GM10248 (cell line): Measurements from ENCODE around the gene THAP4.
"Not testable (repeated sequence)": the region's sequence is repeated elsewhere in the genome, so short reads cannot be mapped to it uniquely, and the experiment has no call there.

Experiments used
- CTCF ChIA-PET: fragments of 300-600 bp; sonication (Branson Sonifier 250); formaldehyde crosslinking; extraction: SDS; loops from one replicate; lab custom pipeline; 2021; ENCODE audit warnings: antibody characterized with exemption; lab: Yijun Ruan, JAX
- POLR2A ChIA-PET: fragments of 350-650 bp; sonication (Branson Sonifier 250); formaldehyde crosslinking; extraction: SDS; loops from one replicate; lab custom pipeline; 2020; ENCODE audit warnings: antibody characterized with exemption; lab: Yijun Ruan, JAX
- DNase-seq: peaks from one replicate; pipeline ENCODE4 v3.0.0; 2012; ENCODE audit errors: extremely low spot score
- TF ChIP-seq, protein P1 (sequence below): IDR thresholded peaks from 2 replicates; pipeline ENCODE4 v1.5.1; 2012; ENCODE audit warnings: mild to moderate bottlenecking, low read depth; ENCODE audit errors: extremely low read depth, missing control alignments, control extremely low read depth

Gene THAP4

GRCh38 chr2:241570961-241571581 is 65.9 kb downstream of the THAP4 start:
- CTCF ChIA-PET: no interaction called here
- POLR2A ChIA-PET: no interaction called here
- TF ChIP-seq, protein P1, sequence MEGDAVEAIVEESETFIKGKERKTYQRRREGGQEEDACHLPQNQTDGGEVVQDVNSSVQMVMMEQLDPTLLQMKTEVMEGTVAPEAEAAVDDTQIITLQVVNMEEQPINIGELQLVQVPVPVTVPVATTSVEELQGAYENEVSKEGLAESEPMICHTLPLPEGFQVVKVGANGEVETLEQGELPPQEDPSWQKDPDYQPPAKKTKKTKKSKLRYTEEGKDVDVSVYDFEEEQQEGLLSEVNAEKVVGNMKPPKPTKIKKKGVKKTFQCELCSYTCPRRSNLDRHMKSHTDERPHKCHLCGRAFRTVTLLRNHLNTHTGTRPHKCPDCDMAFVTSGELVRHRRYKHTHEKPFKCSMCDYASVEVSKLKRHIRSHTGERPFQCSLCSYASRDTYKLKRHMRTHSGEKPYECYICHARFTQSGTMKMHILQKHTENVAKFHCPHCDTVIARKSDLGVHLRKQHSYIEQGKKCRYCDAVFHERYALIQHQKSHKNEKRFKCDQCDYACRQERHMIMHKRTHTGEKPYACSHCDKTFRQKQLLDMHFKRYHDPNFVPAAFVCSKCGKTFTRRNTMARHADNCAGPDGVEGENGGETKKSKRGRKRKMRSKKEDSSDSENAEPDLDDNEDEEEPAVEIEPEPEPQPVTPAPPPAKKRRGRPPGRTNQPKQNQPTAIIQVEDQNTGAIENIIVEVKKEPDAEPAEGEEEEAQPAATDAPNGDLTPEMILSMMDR: no peak
- DNase-seq: no peak

DNA sequence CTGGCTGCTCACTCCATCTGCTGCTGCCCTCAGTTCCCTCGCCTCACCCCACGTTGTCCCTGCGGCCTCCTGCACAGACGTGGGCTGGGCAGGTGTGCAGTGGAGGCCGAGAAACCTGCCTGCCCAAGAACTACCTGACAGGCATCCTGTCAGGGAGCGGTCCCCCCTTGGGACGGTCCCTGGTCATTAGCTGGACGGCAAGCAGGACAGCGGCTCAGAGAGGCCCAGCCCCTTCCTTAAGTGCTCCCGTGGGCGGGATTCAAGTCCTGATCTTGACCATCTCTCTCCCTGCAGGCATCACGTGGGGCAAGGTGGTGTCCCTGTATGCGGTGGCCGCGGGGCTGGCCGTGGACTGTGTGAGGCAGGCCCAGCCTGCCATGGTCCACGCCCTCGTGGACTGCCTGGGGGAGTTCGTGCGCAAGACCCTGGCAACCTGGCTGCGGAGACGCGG is 67.1 kb downstream of the THAP4 start:
- ChIA-PET POLR2A (no interaction called here), CTCF (interaction anchor here (0.9 kb wide), 1 partner anchor 36 kb away, joined by 3 read pairs; no protein-coding TSS in a partner anchor)
- TF ChIP-seq, protein P1: no peak
- DNase-seq: no peak

DNA sequence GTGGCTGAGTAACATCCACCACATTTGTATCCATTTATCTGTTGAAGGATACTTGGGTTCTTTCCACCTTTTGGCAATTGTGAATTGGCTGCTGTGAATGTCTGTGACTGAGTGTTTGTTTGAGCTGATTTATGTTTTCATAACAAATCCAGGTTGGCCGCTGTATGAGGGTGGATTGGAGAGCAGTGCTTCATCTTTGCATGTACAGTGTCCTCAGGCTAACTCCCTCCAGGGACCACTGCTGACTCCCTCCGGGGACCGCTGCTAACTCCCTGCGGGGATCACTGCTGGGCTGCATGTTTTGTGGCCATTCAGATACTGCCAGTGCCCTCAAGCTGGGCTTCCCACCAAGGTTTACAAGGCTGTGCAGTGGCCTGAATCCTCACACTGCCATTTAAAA is 68.2 kb downstream of the THAP4 start:
- ChIA-PET CTCF (no interaction called here), POLR2A (interaction anchor here (0.6 kb wide), 1 partner anchor 45 kb away, joined by 6 read pairs; no protein-coding TSS in a partner anchor)
- TF ChIP-seq, protein P1: no peak
- DNase-seq: no peak

DNA sequence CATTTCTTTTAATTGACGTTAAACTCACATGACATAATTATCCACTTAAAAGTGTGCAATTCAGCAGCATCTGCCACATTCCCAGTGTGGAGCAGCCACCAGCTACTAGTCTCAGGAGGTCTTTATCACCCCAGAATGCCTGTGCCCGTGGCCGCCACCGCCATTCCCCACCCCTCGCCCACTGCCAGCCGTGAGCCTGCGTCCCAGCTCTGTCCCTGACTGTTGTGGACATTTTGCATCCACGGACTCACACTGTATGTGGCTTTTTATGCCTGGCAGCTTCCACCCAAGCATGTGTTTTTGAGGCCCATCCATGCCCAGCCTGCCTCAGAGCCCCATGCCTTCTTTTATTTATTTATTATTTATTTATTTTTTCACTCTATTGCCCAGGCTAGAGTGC is 69.2 kb downstream of the THAP4 start:
- DNase-seq: no peak
- ChIA-PET POLR2A (no interaction called here), CTCF (interaction anchor here (1.2 to 1.3 kb wide), 2 partner anchors 30 to 31 kb away, joined by 3 read pairs; no protein-coding TSS in a partner anchor)
- TF ChIP-seq, protein P1: no peak

- CTCF ChIA-PET: interaction anchor here (1.2 to 1.3 kb wide), 2 partner anchors 29 to 31 kb away, joined by 3 read pairs; no protein-coding TSS in a partner anchor
- POLR2A ChIA-PET: not testable (repeated sequence)
Observed at GRCh38 chr2:241567266-241567665, 69.7 kb downstream of the THAP4 start.

GRCh38 chr2:241566468-241566867 is 70.5 kb downstream of the THAP4 start:
- TF ChIP-seq, protein P1: no peak
- POLR2A ChIA-PET: no interaction called here
- no peak for DNase-seq
- CTCF ChIA-PET: interaction anchor here (1.0 to 1.3 kb wide), 3 partner anchors 8 to 32 kb away, joined by 3 read pairs; no protein-coding TSS in a partner anchor

More at GRCh38 chr2:241567266-241567665, 69.7 kb downstream of the THAP4 start:
- DNase-seq: not testable (repeated sequence)

DNA sequence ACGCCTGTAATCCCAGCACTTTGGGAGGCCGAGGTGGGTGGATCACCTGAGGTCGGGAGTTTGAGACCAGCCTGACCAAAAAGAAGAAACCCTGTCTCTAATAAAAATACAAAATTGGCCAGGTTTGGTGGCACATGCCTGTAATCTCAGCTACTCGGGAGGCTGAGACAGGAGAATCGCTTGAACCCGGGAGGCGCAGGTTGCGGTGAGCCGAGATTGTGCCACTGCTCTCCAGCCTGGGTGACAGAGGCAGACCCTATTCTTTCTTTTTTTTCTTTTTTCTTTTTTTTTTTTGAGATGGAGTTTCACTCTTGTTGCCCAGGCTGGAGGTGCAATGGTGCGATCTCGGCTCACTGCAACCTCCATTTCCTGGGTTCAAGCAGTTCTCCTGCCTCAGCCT is 70.9 kb downstream of the THAP4 start:
- POLR2A ChIA-PET, DNase-seq: not testable (repeated sequence)
- CTCF ChIA-PET: interaction anchor here (1.0 kb wide), 1 partner anchor 9 kb away, joined by 3 read pairs; no protein-coding TSS in a partner anchor

DNA sequence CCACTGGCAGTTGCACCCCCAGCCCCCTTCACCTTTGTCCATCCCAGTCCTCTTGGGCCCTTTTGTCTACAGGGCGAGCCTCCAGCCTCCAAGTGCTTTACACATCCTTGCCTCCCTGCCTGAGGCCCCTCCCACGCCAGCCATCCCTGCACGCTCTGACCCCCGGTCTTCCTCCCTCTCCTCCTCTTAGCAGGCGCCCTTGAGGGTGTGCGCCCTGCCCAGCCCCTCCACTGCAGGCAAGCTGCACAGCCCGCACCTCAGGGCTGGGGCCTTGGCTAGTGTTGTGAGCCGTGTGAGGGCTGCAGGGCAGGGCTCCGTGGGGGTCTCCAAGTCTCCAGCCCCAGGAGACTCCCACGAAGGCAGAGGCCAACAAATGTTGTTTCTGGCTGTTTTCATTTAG is 71.5 kb downstream of the THAP4 start:
- no peak for DNase-seq
- CTCF ChIA-PET: no interaction called here
- TF ChIP-seq, protein P1: no peak
- POLR2A ChIA-PET: no interaction called here
